T-cell (primary cell): ENCODE results near the gene NOTCH1. TPM values are rescaled to one million over a fixed set of nuclear protein-coding genes. Genes with fewer than 3 reads are reported as not detected.

Experiments used
- ATAC-seq, 4 experiments: fragments of 200-7000 bp in 3 of 4; fragments of 150-1000 bp in 1 of 4; cut with Tn5 transposase; replicated peaks in 1 of 4; 1 replicate in 3 of 4; 2 replicates in 1 of 4; pipeline ENCODE4 v1.10.0; 2021; ENCODE audit warnings: moderate library complexity in 3 of 4, mild to moderate bottlenecking in 2 of 4, moderate number of reproducible peaks in 1 of 4
- CTCF ChIA-PET, 2 donors: fragments of 300-600 bp; sonication (Branson Sonifier 250); formaldehyde crosslinking; loops; one replicate each; lab custom pipeline; 2022; ENCODE audit warnings: antibody characterized with exemption in 2 of 2; lab: Charles Lee
- POLR2A ChIA-PET, 2 donors: fragments of 300-600 bp; sonication (Branson Sonifier 250); formaldehyde crosslinking; loops; one replicate each; lab custom pipeline; 2022; ENCODE audit warnings: antibody characterized with exemption in 2 of 2; lab: Charles Lee
- DNase-seq, 35 experiments: peaks; one replicate each; pipeline versions ENCODE4 v3.0.0 to v3.0.0-alpha.2; 2013 to 2023
- H3K27ac ChIP-seq: one replicate; pipeline ENCODE4 v1.5.1; 2013; ENCODE audit warnings: low read length
- H3K27me3 ChIP-seq, 2 experiments: replicated peaks in 1 of 2; 1 replicate in 1 of 2; 2 replicates in 1 of 2; pipeline versions ENCODE4 v1.6.1 to v1.7.0; 2013; ENCODE audit warnings: low read length in 1 of 2, mixed read lengths in 1 of 2; ENCODE audit not compliant: control insufficient read depth in 2 of 2, insufficient read depth in 2 of 2; ENCODE audit errors: extremely low read depth in 1 of 2
- H3K36me3 ChIP-seq, 2 donors: 1 replicate in 1 of 2; 2 replicates in 1 of 2; pipeline versions ENCODE4 v1.6.1 to v1.7.0; 2013; ENCODE audit warnings: low read length in 1 of 2; ENCODE audit not compliant: control insufficient read depth in 2 of 2, insufficient read depth in 1 of 2; ENCODE audit errors: extremely low read depth in 1 of 2
- H3K4me1 ChIP-seq, 2 experiments: 1 replicate in 1 of 2; 2 replicates in 1 of 2; pipeline versions ENCODE4 v1.6.1 to v1.7.0; 2013; ENCODE audit warnings: low read length in 2 of 2, mixed read lengths in 1 of 2; ENCODE audit not compliant: insufficient read depth in 2 of 2, control insufficient read depth in 1 of 2; ENCODE audit errors: extremely low read depth in 1 of 2
- H3K4me3 ChIP-seq, 2 donors: 1 replicate in 1 of 2; 2 replicates in 1 of 2; pipeline versions ENCODE4 v1.5.1 to v1.7.0; 2013; ENCODE audit warnings: mild to moderate bottlenecking in 2 of 2, low read length in 1 of 2, moderate library complexity in 1 of 2; ENCODE audit not compliant: control insufficient read depth in 1 of 2; ENCODE audit errors: extremely low read depth in 1 of 2
- H3K9me3 ChIP-seq: 2 replicates; pipeline ENCODE4 v1.7.0; 2013
- H3K27ac Mint-ChIP-seq, 2 donors: one replicate each; pipeline ENCODE4 v1.8.0; 2020 to 2021; ENCODE audit warnings: mild to moderate bottlenecking in 2 of 2, mixed read lengths in 2 of 2
- H3K27me3 Mint-ChIP-seq, 2 donors: one replicate each; pipeline ENCODE4 v1.8.0; 2021 to 2022; ENCODE audit warnings: mixed read lengths in 2 of 2
- H3K36me3 Mint-ChIP-seq: one replicate; pipeline ENCODE4 v1.8.0; 2021; ENCODE audit warnings: mixed read lengths
- H3K4me1 Mint-ChIP-seq, 3 donors: one replicate each; pipeline ENCODE4 v1.8.0; 2020 to 2022; ENCODE audit warnings: mixed read lengths in 3 of 3, mild to moderate bottlenecking in 1 of 3
- H3K4me3 Mint-ChIP-seq, 3 donors: one replicate each; pipeline ENCODE4 v1.8.0; 2020 to 2022; ENCODE audit warnings: mild to moderate bottlenecking in 3 of 3, mixed read lengths in 3 of 3, moderate library complexity in 3 of 3
- H3K9me3 Mint-ChIP-seq, 3 donors: one replicate each; pipeline ENCODE4 v1.8.0; 2020 to 2022; ENCODE audit warnings: mixed read lengths in 3 of 3
- WGBS: methylation state at CpG from one replicate; pipeline ENCODE4 v1.1.5; 2013; ENCODE audit warnings: missing lambda C conversion rate; ENCODE audit not compliant: insufficient coverage; 5-methylcytosine and 5-hydroxymethylcytosine counted together
- total RNA-seq, 35 experiments: library from RNA in 6 of 35; stranded (reverse) in 6 of 35; fragments of 120-200 nt in 1 of 35; gene quantifications; one replicate each; pipeline versions ENCODE4 v1.2.1 to v1.2.4 and lab custom pipeline; 2013 to 2026

NOTCH1 gene
- total RNA-seq, 5 donors from 2014 or later (not counting 1 experiment from before 2014, with no cell fraction given): 50.1 to 96.1 (median 84.1) TPM

GRCh38 chr9:136466155-136466541 is 79.7 kb downstream of the NOTCH1 start:
- ATAC-seq: no peak
- peaks cover 35% of the 10 kb centered on the region for H3K36me3 Mint-ChIP-seq
- Histone ChIP-seq H3K9me3 (no peaks in the 10 kb centered on the region), H3K4me3 (no peak overlapping the region), H3K4me1 (no peaks in the 10 kb centered on the region), H3K27me3 (no peaks in the 10 kb centered on the region), H3K27ac (no peak overlapping the region), H3K36me3 (peaks cover 35 to 97% of the 10 kb centered on the region in 2 donors)
- H3K27ac Mint-ChIP-seq: no peak overlapping the region
- 97% methylated on average over 30 of the region's 30 CpGs for WGBS
- CTCF ChIA-PET: no interaction called here
- H3K9me3 Mint-ChIP-seq: no peaks in the 10 kb centered on the region
- no peak for DNase-seq
- no peak overlapping the region for H3K4me3 Mint-ChIP-seq
- POLR2A ChIA-PET: interaction anchor here in 1 of 2 donors (0.5 kb wide), 1 partner anchor 53 kb away, joined by 3 read pairs; no protein-coding TSS in a partner anchor
- no peaks in the 10 kb centered on the region for H3K27me3 Mint-ChIP-seq
- peaks cover 0 to 5% (median 5%) of the 10 kb centered on the region in 3 donors for H3K4me1 Mint-ChIP-seq

DNA sequence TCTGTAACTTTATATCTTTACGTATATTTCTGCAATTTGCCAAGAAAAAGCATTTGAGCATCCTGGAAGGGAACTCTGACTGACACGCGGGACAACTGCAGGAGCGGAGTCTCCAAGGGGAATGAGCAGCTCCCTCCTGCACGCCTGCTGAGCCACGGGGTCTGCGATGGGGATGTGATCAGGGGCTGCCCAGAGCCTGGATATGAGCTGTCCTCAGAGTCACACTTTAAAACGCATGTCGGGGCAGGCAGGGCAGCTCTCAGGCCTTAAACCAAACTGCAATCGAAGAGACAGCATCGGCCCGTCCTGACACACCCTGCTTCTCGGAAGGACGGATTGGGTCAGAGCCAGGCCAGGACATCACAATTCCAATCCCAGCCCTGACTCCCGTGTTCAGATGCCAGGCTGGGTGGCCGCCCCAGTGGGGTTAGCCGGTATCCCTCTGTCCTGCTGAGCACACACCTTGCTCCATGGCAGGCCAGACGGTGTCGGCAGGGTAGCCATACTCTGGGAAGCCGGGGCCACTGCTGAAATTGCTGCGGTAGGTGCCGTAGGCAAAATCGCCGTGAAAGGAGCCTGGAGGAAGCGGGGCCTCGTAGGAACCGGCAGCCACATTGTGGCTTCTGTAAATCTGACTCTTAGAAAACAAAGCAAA is 80.2 kb downstream of the NOTCH1 start:
- H3K9me3 ChIP-seq: no peaks in the 10 kb centered on the region
- Mint-ChIP-seq H3K27ac (no peak overlapping the region), H3K9me3 (no peaks in the 10 kb centered on the region), H3K4me3 (no peak overlapping the region), H3K36me3 (peaks cover 35% of the 10 kb centered on the region), H3K4me1 (peaks cover 0 to 5% (median 2%) of the 10 kb centered on the region in 3 donors), H3K27me3 (no peaks in the 10 kb centered on the region)
- no peak overlapping the region for H3K27ac ChIP-seq
- H3K4me1 ChIP-seq: no peaks in the 10 kb centered on the region
- no peak overlapping the region for H3K4me3 ChIP-seq
- 98% methylated on average over 26 of the region's 27 CpGs for WGBS
- DNase-seq: no peak
- H3K27me3 ChIP-seq: no peaks in the 10 kb centered on the region
- H3K36me3 ChIP-seq: peaks cover 35 to 97% of the 10 kb centered on the region in 2 donors
- CTCF ChIA-PET: no interaction called here
- no peak for ATAC-seq
- POLR2A ChIA-PET: no interaction called here

DNA sequence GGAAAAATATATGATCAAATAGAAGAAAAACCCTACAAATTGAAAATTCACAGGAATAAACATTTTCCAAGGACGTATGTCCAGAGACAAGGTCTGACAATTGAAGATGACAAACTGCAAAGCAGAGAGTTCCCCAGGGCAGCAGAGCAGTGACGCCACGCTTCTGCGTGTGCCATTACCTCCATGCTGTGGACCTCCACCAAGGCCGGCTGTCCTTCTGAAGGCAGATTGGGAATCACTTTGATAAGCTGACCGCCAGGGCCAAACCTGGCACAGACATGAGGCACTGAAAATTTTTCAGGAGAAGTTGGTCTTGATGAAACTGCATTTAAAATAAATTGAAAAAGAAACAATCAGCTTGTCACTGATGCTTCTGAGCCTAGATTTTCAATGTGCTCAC is 81.6 kb downstream of the NOTCH1 start:
- ChIA-PET POLR2A (interaction anchor here in 1 of 2 donors (0.6 kb wide), 1 partner anchor 62 kb away, joined by 8 read pairs; no protein-coding TSS in a partner anchor), CTCF (no interaction called here)
- Histone ChIP-seq H3K27me3 (no peaks in the 10 kb centered on the region), H3K9me3 (no peaks in the 10 kb centered on the region), H3K27ac (no peak overlapping the region), H3K4me1 (no peaks in the 10 kb centered on the region), H3K36me3 (peaks cover 42 to 95% of the 10 kb centered on the region in 2 donors), H3K4me3 (no peak overlapping the region)
- H3K27ac Mint-ChIP-seq: no peak overlapping the region
- 93% methylated on average over 6 of the region's 6 CpGs for WGBS
- no peaks in the 10 kb centered on the region for H3K9me3 Mint-ChIP-seq
- H3K27me3 Mint-ChIP-seq: no peaks in the 10 kb centered on the region
- ATAC-seq: no peak
- H3K4me3 Mint-ChIP-seq: no peak overlapping the region
- H3K36me3 Mint-ChIP-seq: peaks cover 42% of the 10 kb centered on the region
- no peak for DNase-seq
- peaks cover 0 to 5% (median 0%) of the 10 kb centered on the region in 3 donors for H3K4me1 Mint-ChIP-seq

DNA sequence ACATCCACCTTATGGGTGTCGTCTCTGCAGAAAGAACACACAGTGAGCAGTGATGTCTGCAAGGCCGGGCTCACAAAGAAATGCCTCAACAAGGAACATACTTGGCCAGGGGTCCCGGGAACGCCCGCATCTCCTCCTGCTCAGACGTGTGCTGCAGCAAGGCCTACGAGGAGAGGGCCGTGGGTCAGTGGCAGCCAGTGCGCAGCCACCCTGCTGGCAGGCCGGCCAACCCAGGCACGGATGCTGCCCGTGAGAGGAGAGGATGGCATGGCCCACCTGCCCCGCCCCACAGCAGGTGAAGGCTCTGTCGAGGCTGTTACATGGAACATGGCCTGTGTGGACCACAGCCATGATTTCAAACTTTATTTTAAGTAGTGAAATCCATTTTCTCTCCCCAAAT is 82.3 kb downstream of the NOTCH1 start:
- no peaks in the 10 kb centered on the region for H3K9me3 ChIP-seq
- H3K4me3 ChIP-seq: no peak overlapping the region
- Mint-ChIP-seq H3K36me3 (peaks cover 49% of the 10 kb centered on the region), H3K27ac (no peak overlapping the region), H3K27me3 (no peaks in the 10 kb centered on the region), H3K4me3 (no peak overlapping the region), H3K4me1 (peaks cover 0 to 5% (median 0%) of the 10 kb centered on the region in 3 donors), H3K9me3 (no peaks in the 10 kb centered on the region)
- CTCF ChIA-PET: no interaction called here
- H3K4me1 ChIP-seq: no peaks in the 10 kb centered on the region
- POLR2A ChIA-PET: no interaction called here
- 97% methylated on average over 14 of the region's 14 CpGs for WGBS
- peaks cover 36 to 96% of the 10 kb centered on the region in 2 donors for H3K36me3 ChIP-seq
- no peak for ATAC-seq
- H3K27me3 ChIP-seq: no peaks in the 10 kb centered on the region
- H3K27ac ChIP-seq: no peak overlapping the region
- DNase-seq: no peak

DNA sequence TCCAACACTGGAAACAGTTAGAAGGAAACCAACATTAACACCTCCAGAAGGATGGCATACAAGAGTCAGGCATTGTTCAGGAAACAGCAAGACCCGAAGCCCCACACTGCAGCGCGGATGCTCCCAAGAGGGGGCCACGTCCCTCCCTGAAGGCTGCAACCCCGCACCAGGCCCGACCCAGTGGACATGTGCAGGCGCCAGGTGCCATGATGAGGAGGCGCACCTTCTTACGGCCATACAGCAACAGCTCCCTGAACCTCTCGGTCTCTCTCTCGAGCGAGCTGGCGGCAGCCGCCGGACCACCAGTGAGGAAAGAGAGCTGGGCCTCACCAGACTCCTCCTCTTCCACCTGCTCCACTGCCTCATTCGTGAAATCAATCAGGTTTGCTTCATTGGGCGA is 83.2 kb downstream of the NOTCH1 start:
- peaks cover 46% of the 10 kb centered on the region for H3K36me3 Mint-ChIP-seq

GRCh38 chr9:136460772-136461325 is 85.0 kb downstream of the NOTCH1 start:
- WGBS: over 99% methylated on average over 19 of the region's 23 CpGs
- Mint-ChIP-seq H3K27ac (no peak overlapping the region), H3K4me3 (no peak overlapping the region), H3K4me1 (peaks cover 0 to 5% (median 0%) of the 10 kb centered on the region in 3 donors), H3K27me3 (no peaks in the 10 kb centered on the region), H3K9me3 (no peaks in the 10 kb centered on the region), H3K36me3 (peaks cover 39% of the 10 kb centered on the region)
- Histone ChIP-seq H3K9me3 (no peaks in the 10 kb centered on the region), H3K4me3 (no peak overlapping the region), H3K36me3 (peaks cover 28 to 93% of the 10 kb centered on the region in 2 donors), H3K27ac (no peak overlapping the region), H3K4me1 (no peaks in the 10 kb centered on the region), H3K27me3 (no peaks in the 10 kb centered on the region)
- no peak for DNase-seq
- ChIA-PET CTCF (interaction anchor here in 1 of 2 donors (0.6 kb wide), 1 partner anchor 38 kb away, joined by 3 read pairs; no protein-coding TSS in a partner anchor), POLR2A (interaction anchor here in 1 of 2 donors (0.6 kb wide), 1 partner anchor 46 kb away, joined by 4 read pairs; no protein-coding TSS in a partner anchor)
- no peak for ATAC-seq

More for the DNA sequence above, 83.2 kb downstream of the NOTCH1 start:
- ATAC-seq (no peak), DNase-seq (no peak)
- 93% methylated on average over 17 of the region's 17 CpGs for WGBS
- H3K4me3 Mint-ChIP-seq: no peak overlapping the region
- Histone ChIP-seq H3K27me3 (no peaks in the 10 kb centered on the region), H3K4me1 (no peaks in the 10 kb centered on the region), H3K27ac (no peak overlapping the region), H3K9me3 (no peaks in the 10 kb centered on the region), H3K4me3 (no peak overlapping the region), H3K36me3 (peaks cover 36 to 94% of the 10 kb centered on the region in 2 donors)
- ChIA-PET CTCF (no interaction called here), POLR2A (no interaction called here)
- H3K27ac Mint-ChIP-seq: no peak overlapping the region
- peaks cover 0 to 5% (median 0%) of the 10 kb centered on the region in 3 donors for H3K4me1 Mint-ChIP-seq
- H3K27me3 Mint-ChIP-seq: no peaks in the 10 kb centered on the region
- H3K9me3 Mint-ChIP-seq: no peaks in the 10 kb centered on the region
